H9 (cell line): ENCODE data around the gene SKAP1. TPM values are rescaled to one million over a fixed set of nuclear protein-coding genes. Genes with fewer than 3 reads are reported as not detected.

Experiments
- DNase-seq: peaks from one replicate; pipeline ENCODE4 v3.0.0-alpha.2; 2017
- H2AFZ ChIP-seq: one replicate; pipeline ENCODE4 v1.6.1; 2013; ENCODE audit warnings: mild to moderate bottlenecking, low read length, control low read depth, moderate library complexity
- H2AK5ac ChIP-seq: 2 replicates; pipeline ENCODE4 v1.6.1; 2013; ENCODE audit warnings: low read length, control low read depth, mixed read lengths; ENCODE audit not compliant: insufficient read length
- H2BK120ac ChIP-seq: one replicate; pipeline ENCODE4 v1.6.1; 2013; ENCODE audit warnings: low read depth, mild to moderate bottlenecking, low read length, control low read depth, inconsistent platforms; ENCODE audit not compliant: poor library complexity, severe bottlenecking
- H2BK12ac ChIP-seq: 2 replicates; pipeline ENCODE4 v1.6.1; 2013; ENCODE audit warnings: low read length, control low read depth, mixed read lengths, low read depth; ENCODE audit not compliant: insufficient read length
- H2BK15ac ChIP-seq: 2 replicates; pipeline ENCODE4 v1.6.1; 2013; ENCODE audit warnings: low read depth, low read length, control low read depth
- H2BK20ac ChIP-seq: one replicate; pipeline ENCODE4 v1.6.1; 2013; ENCODE audit warnings: low read depth, mild to moderate bottlenecking, low read length, control low read depth, inconsistent platforms; ENCODE audit not compliant: poor library complexity, severe bottlenecking
- H2BK5ac ChIP-seq: 2 replicates; pipeline ENCODE4 v1.6.1; 2013; ENCODE audit warnings: low read length, control low read depth, mixed read lengths; ENCODE audit not compliant: insufficient read length
- H3K14ac ChIP-seq: 2 replicates; pipeline ENCODE4 v1.6.1; 2013; ENCODE audit warnings: low read length, control low read depth; ENCODE audit not compliant: insufficient read depth
- H3K18ac ChIP-seq: 2 replicates; pipeline ENCODE4 v1.6.1; 2013; ENCODE audit warnings: low read depth, mild to moderate bottlenecking, mixed read lengths, low read length, control low read depth; ENCODE audit not compliant: insufficient read length
- H3K23ac ChIP-seq: 2 replicates; pipeline ENCODE4 v1.6.1; 2013; ENCODE audit warnings: low read length, control low read depth, mixed read lengths, low read depth; ENCODE audit not compliant: insufficient read length
- H3K23me2 ChIP-seq: 2 replicates; pipeline ENCODE4 v1.6.1; 2013; ENCODE audit warnings: low read depth, mild to moderate bottlenecking, mixed read lengths, low read length, control low read depth; ENCODE audit not compliant: insufficient read length, poor library complexity, severe bottlenecking
- H3K27ac ChIP-seq: 2 replicates; pipeline ENCODE4 v1.5.1; 2013; ENCODE audit warnings: low read length, control low read depth, mixed read lengths, low read depth; ENCODE audit not compliant: insufficient read length
- H3K27me3 ChIP-seq: 2 replicates; pipeline ENCODE4 v1.6.1; 2013; ENCODE audit warnings: low read length, control low read depth, inconsistent platforms; ENCODE audit not compliant: insufficient read depth
- H3K4ac ChIP-seq: 2 replicates; pipeline ENCODE4 v1.6.1; 2013; ENCODE audit warnings: low read depth, mild to moderate bottlenecking, control low read depth, inconsistent platforms, low read length, moderate library complexity
- H3K4me1 ChIP-seq: 2 replicates; pipeline ENCODE4 v1.6.1; 2013; ENCODE audit warnings: low read length, control low read depth, inconsistent platforms; ENCODE audit not compliant: insufficient read depth
- H3K4me2 ChIP-seq: 2 replicates; pipeline ENCODE4 v1.6.1; 2013; ENCODE audit warnings: low read length, control low read depth, mixed read lengths; ENCODE audit not compliant: insufficient read length, insufficient read depth
- H3K56ac ChIP-seq: 2 replicates; pipeline ENCODE4 v1.6.1; 2013; ENCODE audit warnings: low read depth, mild to moderate bottlenecking, mixed read lengths, low read length, control low read depth; ENCODE audit not compliant: insufficient read length
- H3K79me1 ChIP-seq: 2 replicates; pipeline ENCODE4 v1.6.1; 2013; ENCODE audit warnings: low read depth, mild to moderate bottlenecking, moderate library complexity, low read length, control low read depth, inconsistent platforms; ENCODE audit not compliant: insufficient read depth, poor library complexity, severe bottlenecking
- H3K79me2 ChIP-seq: 2 replicates; pipeline ENCODE4 v1.6.1; 2013; ENCODE audit warnings: low read length, control low read depth, inconsistent platforms; ENCODE audit not compliant: insufficient read depth
- H3K9ac ChIP-seq: 2 replicates; pipeline ENCODE4 v1.6.1; 2013; ENCODE audit warnings: low read length, control low read depth, mixed read lengths; ENCODE audit not compliant: insufficient read length; ENCODE audit errors: extremely low read depth
- H3K9me3 ChIP-seq: one replicate; pipeline ENCODE4 v1.6.1; 2013; ENCODE audit warnings: low read depth, low read length, inconsistent platforms; ENCODE audit not compliant: control insufficient read depth
- H3T11ph ChIP-seq: one replicate; pipeline ENCODE4 v1.6.1; 2013; ENCODE audit warnings: mild to moderate bottlenecking, low read length, control low read depth, inconsistent platforms
- H4K20me1 ChIP-seq: one replicate; pipeline ENCODE4 v1.6.1; 2013; ENCODE audit not compliant: control insufficient read depth, insufficient read length, insufficient read depth
- H4K5ac ChIP-seq: 2 replicates; pipeline ENCODE4 v1.6.1; 2013; ENCODE audit warnings: low read depth, mild to moderate bottlenecking, mixed read lengths, low read length, control low read depth; ENCODE audit not compliant: insufficient read length
- H4K8ac ChIP-seq: replicated peaks from 2 replicates; pipeline ENCODE4 v1.6.1; 2013; ENCODE audit warnings: low read length, control low read depth, mixed read lengths, low read depth; ENCODE audit not compliant: insufficient read length
- H4K91ac ChIP-seq: 2 replicates; pipeline ENCODE4 v1.6.1; 2013; ENCODE audit warnings: low read depth, mild to moderate bottlenecking, moderate library complexity, mixed read lengths, low read length, control low read depth; ENCODE audit not compliant: insufficient read length
- H3K27ac Mint-ChIP-seq, 3 experiments: 2 replicates in 2 of 3; 3 replicates in 1 of 3; pipeline ENCODE4 v1.8.0; 2020 to 2021; ENCODE audit warnings: mixed read lengths in 3 of 3, mild to moderate bottlenecking in 1 of 3, moderate library complexity in 1 of 3
- H3K27me3 Mint-ChIP-seq: 2 replicates; pipeline ENCODE4 v1.8.0; 2021; ENCODE audit warnings: low read depth, mild to moderate bottlenecking, moderate library complexity, mixed read lengths
- H3K36me3 Mint-ChIP-seq, 3 experiments: 2 replicates in 2 of 3; 3 replicates in 1 of 3; pipeline ENCODE4 v1.8.0; 2020 to 2021; ENCODE audit warnings: low read depth in 3 of 3, mixed read lengths in 3 of 3; ENCODE audit not compliant: insufficient read depth in 1 of 3
- H3K4me1 Mint-ChIP-seq, 2 experiments: 2 replicates each; pipeline ENCODE4 v1.8.0; 2020; ENCODE audit warnings: mixed read lengths in 2 of 2
- H3K4me3 Mint-ChIP-seq, 2 experiments: 2 replicates in 1 of 2; 3 replicates in 1 of 2; pipeline ENCODE4 v1.8.0; 2020 to 2021; ENCODE audit warnings: mild to moderate bottlenecking in 2 of 2, mixed read lengths in 2 of 2, moderate library complexity in 1 of 2
- H3K9me3 Mint-ChIP-seq, 2 experiments: 2 replicates in 1 of 2; 3 replicates in 1 of 2; pipeline ENCODE4 v1.8.0; 2020; ENCODE audit warnings: mild to moderate bottlenecking in 2 of 2, mixed read lengths in 2 of 2, moderate library complexity in 1 of 2
- WGBS: extraction: QIAGEN DNeasy Blood & Tissue Kit; methylation state at CpG from one replicate; pipeline ENCODE4 v1.1.7; 2013; ENCODE audit warnings: missing lambda C conversion rate, low lambda C conversion rate, mixed read lengths; ENCODE audit not compliant: insufficient read length; ENCODE audit errors: extremely low coverage; 5-methylcytosine and 5-hydroxymethylcytosine counted together
- total RNA-seq: library from RNA; stranded (reverse); gene quantifications from 2 replicates; pipeline ENCODE4 v1.2.1, GENCODE V29; 2021
- TF ChIP-seq, protein P1 (sequence below): fragments of 200-600 bp; sonication (generic); conservative IDR thresholded peaks from 3 replicates; pipeline ENCODE4 v1.8.0; 2021; ENCODE audit warnings: antibody characterized with exemption, mild to moderate bottlenecking

SKAP1 gene
- total RNA-seq, 1 experiment from 2014 or later, result not detected

DNA sequence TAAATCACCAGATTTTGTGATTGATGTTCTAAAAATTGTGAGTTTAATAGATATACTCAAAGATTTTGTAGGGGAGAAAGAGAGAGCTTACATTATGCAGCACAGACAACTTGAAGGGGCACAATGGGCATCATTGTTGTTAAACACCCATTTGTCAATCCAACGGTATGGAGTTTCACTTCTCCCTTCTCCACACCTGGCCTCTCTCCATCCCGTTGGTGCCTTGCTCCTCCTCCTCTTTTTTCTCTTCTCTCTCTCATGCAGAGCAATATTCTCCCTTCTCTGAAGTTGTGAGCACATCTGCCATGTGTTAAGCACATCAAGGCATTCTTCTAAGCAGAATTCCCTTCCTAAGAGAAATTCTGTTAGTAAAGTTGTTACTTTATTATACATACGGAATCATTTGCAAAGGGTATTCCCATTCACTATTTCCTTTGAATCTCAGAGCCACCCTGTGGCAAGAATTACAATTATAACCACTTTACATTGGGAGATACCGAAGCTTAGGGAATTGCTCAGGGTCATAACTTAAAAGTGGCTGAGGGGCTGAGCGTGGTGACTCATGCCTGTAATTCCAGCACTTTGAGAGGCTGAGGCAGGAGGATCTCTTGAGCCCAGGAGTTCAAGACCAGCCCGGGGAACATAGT is 40.5 kb upstream of the SKAP1 start:
- H3K4me1 Mint-ChIP-seq, result peaks cover 18 to 28% of the 10 kb centered on the region in 2 experiments
- H3K56ac ChIP-seq, result no peak overlapping the region
- peak; percentile 54 for DNase-seq
- H2BK20ac ChIP-seq, result no peak overlapping the region
- no peak overlapping the region for H4K5ac ChIP-seq
- peaks cover 7% of the 10 kb centered on the region for H3K4me1 ChIP-seq
- no peak overlapping the region for H4K8ac ChIP-seq
- H2AK5ac ChIP-seq, result no peak overlapping the region
- no peaks in the 10 kb centered on the region for H3K23me2 ChIP-seq
- no peak overlapping the region for H2BK5ac ChIP-seq
- 0 out of 2 replicates have a peak, but pooled peaks cover 2% of the 10 kb centered on the region for H3K27me3 ChIP-seq
- H3K18ac ChIP-seq, result no peak overlapping the region
- H2BK15ac ChIP-seq, result no peak overlapping the region
- H3K27me3 Mint-ChIP-seq, result peaks cover 57% of the 10 kb centered on the region
- H3K9ac ChIP-seq, result no peak overlapping the region
- TF ChIP-seq, protein P1, sequence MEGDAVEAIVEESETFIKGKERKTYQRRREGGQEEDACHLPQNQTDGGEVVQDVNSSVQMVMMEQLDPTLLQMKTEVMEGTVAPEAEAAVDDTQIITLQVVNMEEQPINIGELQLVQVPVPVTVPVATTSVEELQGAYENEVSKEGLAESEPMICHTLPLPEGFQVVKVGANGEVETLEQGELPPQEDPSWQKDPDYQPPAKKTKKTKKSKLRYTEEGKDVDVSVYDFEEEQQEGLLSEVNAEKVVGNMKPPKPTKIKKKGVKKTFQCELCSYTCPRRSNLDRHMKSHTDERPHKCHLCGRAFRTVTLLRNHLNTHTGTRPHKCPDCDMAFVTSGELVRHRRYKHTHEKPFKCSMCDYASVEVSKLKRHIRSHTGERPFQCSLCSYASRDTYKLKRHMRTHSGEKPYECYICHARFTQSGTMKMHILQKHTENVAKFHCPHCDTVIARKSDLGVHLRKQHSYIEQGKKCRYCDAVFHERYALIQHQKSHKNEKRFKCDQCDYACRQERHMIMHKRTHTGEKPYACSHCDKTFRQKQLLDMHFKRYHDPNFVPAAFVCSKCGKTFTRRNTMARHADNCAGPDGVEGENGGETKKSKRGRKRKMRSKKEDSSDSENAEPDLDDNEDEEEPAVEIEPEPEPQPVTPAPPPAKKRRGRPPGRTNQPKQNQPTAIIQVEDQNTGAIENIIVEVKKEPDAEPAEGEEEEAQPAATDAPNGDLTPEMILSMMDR, result no peak
- H2AFZ ChIP-seq, result no peak overlapping the region
- H2BK120ac ChIP-seq, result no peak overlapping the region
- no peaks in the 10 kb centered on the region for H3K36me3 Mint-ChIP-seq
- no peak overlapping the region for H3K4ac ChIP-seq
- no peaks in the 10 kb centered on the region for H3K79me2 ChIP-seq
- H3K9me3 Mint-ChIP-seq, result no peaks in the 10 kb centered on the region
- H3K23ac ChIP-seq, result no peak overlapping the region
- no peak overlapping the region for H3K4me3 Mint-ChIP-seq
- no peak overlapping the region for H3T11ph ChIP-seq
- H4K91ac ChIP-seq, result no peak overlapping the region
- no CpG with 5 or more reads among the region's 6 CpGs for WGBS
- no peaks in the 10 kb centered on the region for H4K20me1 ChIP-seq
- H3K27ac Mint-ChIP-seq, result peak overlapping the region in 1 of 3 experiments; percentile 13; a peak in 2 of 7 replicates
- no peaks in the 10 kb centered on the region for H3K9me3 ChIP-seq
- H3K4me2 ChIP-seq, result no peak overlapping the region
- H3K14ac ChIP-seq, result no peak overlapping the region
- no peaks in the 10 kb centered on the region for H3K79me1 ChIP-seq
- H2BK12ac ChIP-seq, result no peak overlapping the region
- no peak overlapping the region for H3K27ac ChIP-seq
